ENCODE data around the gene ATP1B4.
"Not testable (repeated sequence)": the region's sequence is repeated elsewhere in the genome, so short reads cannot be mapped to it uniquely, and the experiment has no call there.

ATP1B4 gene

GRCh38 chrX:120335289-120335688, 26.6 kb upstream of the ATP1B4 start:
- Histone ChIP-seq H3K27me3 (ENCODE audit: insufficient read depth, low read length, poor library complexity, severe bottlenecking) (no peaks in the 10 kb centered on the region), H3K9me2 (replicated peaks; ENCODE audit: low read depth, low read length) (no peaks in the 10 kb centered on the region), H3K79me2 (ENCODE audit: insufficient read depth, low read length) (no peaks in the 10 kb centered on the region), H3K4me1 (ENCODE audit: insufficient read depth, low read length, poor library complexity, severe bottlenecking) (no peaks in the 10 kb centered on the region), H3K4me3 (ENCODE audit: low read length, poor library complexity, severe bottlenecking) (no peak overlapping the region), H3K4me2 (ENCODE audit: low read depth, low read length, poor library complexity, severe bottlenecking) (no peak overlapping the region), H3K9ac (ENCODE audit: low read depth, low read length, poor library complexity, severe bottlenecking) (no peak overlapping the region), H4K20me1 (ENCODE audit: insufficient read depth, low read length, poor library complexity, severe bottlenecking) (no peaks in the 10 kb centered on the region), H3F3A (ENCODE audit: low read depth) (no peaks in the 10 kb centered on the region), H3K36me3 (ENCODE audit: insufficient read depth, low read length) (no peaks in the 10 kb centered on the region), H3K9me3 (ENCODE audit: insufficient read depth, low read depth, low read length) (no peaks in the 10 kb centered on the region), H2AFZ (ENCODE audit: low read length) (no peak overlapping the region)
- TF ChIP-seq CTCF (conservative IDR thresholded peaks at IDR 0.05; ENCODE audit: low read length) (no peak), EZH2phosphoT487 (IDR thresholded peaks at IDR 0.05; ENCODE audit: borderline replicate concordance) (no peak)

- H3K4me3 ChIP-seq (ENCODE audit: low read length, poor library complexity, severe bottlenecking): no peak overlapping the region
- no peaks in the 10 kb centered on the region for H3K9me3 ChIP-seq (ENCODE audit: insufficient read depth, low read depth, low read length)
- no peaks in the 10 kb centered on the region for H3K36me3 ChIP-seq (ENCODE audit: insufficient read depth, low read length)
- H3K27me3 ChIP-seq (ENCODE audit: insufficient read depth, low read length, poor library complexity, severe bottlenecking): no peaks in the 10 kb centered on the region
- no peak overlapping the region for H2AFZ ChIP-seq (ENCODE audit: low read length)
- H3F3A ChIP-seq (ENCODE audit: low read depth): no peaks in the 10 kb centered on the region
- TF ChIP-seq EZH2phosphoT487 (IDR thresholded peaks at IDR 0.05; ENCODE audit: borderline replicate concordance): no peak
- no peaks in the 10 kb centered on the region for H3K79me2 ChIP-seq (ENCODE audit: insufficient read depth, low read length)
- H3K9me2 ChIP-seq (replicated peaks; ENCODE audit: low read depth, low read length): no peaks in the 10 kb centered on the region
- no peaks in the 10 kb centered on the region for H3K4me1 ChIP-seq (ENCODE audit: insufficient read depth, low read length, poor library complexity, severe bottlenecking)
- no peak overlapping the region for H3K4me2 ChIP-seq (ENCODE audit: low read depth, low read length, poor library complexity, severe bottlenecking)
- no peaks in the 10 kb centered on the region for H4K20me1 ChIP-seq (ENCODE audit: insufficient read depth, low read length, poor library complexity, severe bottlenecking)
- no peak overlapping the region for H3K9ac ChIP-seq (ENCODE audit: low read depth, low read length, poor library complexity, severe bottlenecking)
These were observed 25.0 kb upstream of the ATP1B4 start for GRCh38 chrX:120336899-120337298.

- not testable (repeated sequence) for H3K27me3 ChIP-seq (ENCODE audit: insufficient read depth, low read length, poor library complexity, severe bottlenecking); H3K9ac ChIP-seq (ENCODE audit: low read depth, low read length, poor library complexity, severe bottlenecking); H3K9me3 ChIP-seq (ENCODE audit: insufficient read depth, low read depth, low read length); H3K36me3 ChIP-seq (ENCODE audit: insufficient read depth, low read length); H3K4me1 ChIP-seq (ENCODE audit: insufficient read depth, low read length, poor library complexity, severe bottlenecking); H3K4me3 ChIP-seq (ENCODE audit: low read length, poor library complexity, severe bottlenecking); H4K20me1 ChIP-seq (ENCODE audit: insufficient read depth, low read length, poor library complexity, severe bottlenecking); H3K9me2 ChIP-seq (replicated peaks; ENCODE audit: low read depth, low read length); H3K4me2 ChIP-seq (ENCODE audit: low read depth, low read length, poor library complexity, severe bottlenecking); H2AFZ ChIP-seq (ENCODE audit: low read length); H3F3A ChIP-seq (ENCODE audit: low read depth); H3K79me2 ChIP-seq (ENCODE audit: insufficient read depth, low read length)
These were observed 17.3 kb upstream of the ATP1B4 start for GRCh38 chrX:120344566-120344965.

GRCh38 chrX:120350450-120351138, 11.3 kb upstream of the ATP1B4 start:
- Histone ChIP-seq H3K4me3 (ENCODE audit: low read length, poor library complexity, severe bottlenecking) (no peak overlapping the region), H4K20me1 (ENCODE audit: insufficient read depth, low read length, poor library complexity, severe bottlenecking) (no peaks in the 10 kb centered on the region), H3K27me3 (ENCODE audit: insufficient read depth, low read length, poor library complexity, severe bottlenecking) (no peaks in the 10 kb centered on the region), H3K9me3 (ENCODE audit: insufficient read depth, low read depth, low read length) (no peaks in the 10 kb centered on the region), H3K9ac (ENCODE audit: low read depth, low read length, poor library complexity, severe bottlenecking) (no peak overlapping the region), H3K79me2 (ENCODE audit: insufficient read depth, low read length) (no peaks in the 10 kb centered on the region), H3K9me2 (replicated peaks; ENCODE audit: low read depth, low read length) (no peaks in the 10 kb centered on the region), H3K36me3 (ENCODE audit: insufficient read depth, low read length) (no peaks in the 10 kb centered on the region), H3K4me2 (ENCODE audit: low read depth, low read length, poor library complexity, severe bottlenecking) (no peak overlapping the region), H3K4me1 (ENCODE audit: insufficient read depth, low read length, poor library complexity, severe bottlenecking) (no peaks in the 10 kb centered on the region), H3F3A (ENCODE audit: low read depth) (no peaks in the 10 kb centered on the region), H2AFZ (ENCODE audit: low read length) (no peak overlapping the region)
- TF ChIP-seq CTCF (conservative IDR thresholded peaks at IDR 0.05; ENCODE audit: low read length): no peak
- TF ChIP-seq EZH2phosphoT487 (IDR thresholded peaks at IDR 0.05; ENCODE audit: borderline replicate concordance): no peak
